Activated T-helper 9 cell treated with anti-CD3 and anti-CD28 coated beads, Interleukin-2, amount 50 U/mL, for 16 hours (primary cell): ENCODE results near the gene DUOXA1.
"Not testable (repeated sequence)": the region's sequence is repeated elsewhere in the genome, so short reads cannot be mapped to it uniquely, and the experiment has no call there.

Experiments used
- DNase-seq: peaks from one replicate; pipeline ENCODE4 v3.0.0-alpha.2; 2020; ENCODE audit warnings: low read depth

DUOXA1 gene

GRCh38 chr15:45089712-45090373, 39.8 kb downstream of the DUOXA1 start:
- DNase-seq: no peak

GRCh38 chr15:45088801-45089711, 40.6 kb downstream of the DUOXA1 start:
- DNase-seq: no peak

GRCh38 chr15:45087513-45087912, 42.2 kb downstream of the DUOXA1 start:
- no peak for DNase-seq

GRCh38 chr15:45084163-45084562, 45.5 kb downstream of the DUOXA1 start:
- DNase-seq: no peak

GRCh38 chr15:45083223-45083622, 46.5 kb downstream of the DUOXA1 start:
- no peak for DNase-seq

GRCh38 chr15:45082412-45082811, 47.3 kb downstream of the DUOXA1 start:
- not testable (repeated sequence) for DNase-seq

- not testable (repeated sequence) for DNase-seq
These were observed 49.1 kb downstream of the DUOXA1 start for GRCh38 chr15:45080593-45080992.

GRCh38 chr15:45079628-45080246, 49.9 kb downstream of the DUOXA1 start:
- not testable (repeated sequence) for DNase-seq

- DNase-seq: not testable (repeated sequence)
These were observed 50.5 kb downstream of the DUOXA1 start for GRCh38 chr15:45079201-45079600.

- DNase-seq: not testable (repeated sequence)
These were observed 52.3 kb downstream of the DUOXA1 start for GRCh38 chr15:45077391-45077790.

- not testable (repeated sequence) for DNase-seq
These were observed 54.0 kb downstream of the DUOXA1 start for GRCh38 chr15:45075440-45076320.

- not testable (repeated sequence) for DNase-seq
These were observed 56.1 kb downstream of the DUOXA1 start for GRCh38 chr15:45073602-45074001.

- DNase-seq: not testable (repeated sequence)
These were observed 59.7 kb downstream of the DUOXA1 start for GRCh38 chr15:45069942-45070360.
